Epithelial cell of proximal tubule (primary cell): ENCODE data around the gene GPX7. TPM values are rescaled to one million over a fixed set of nuclear protein-coding genes. Genes with fewer than 3 reads are reported as not detected.

Experiments used
- DNase-seq: peaks from one replicate; pipeline ENCODE4 v3.0.0-alpha.2; 2011; ENCODE audit warnings: low read depth
- H3K4me3 ChIP-seq: 2 replicates; pipeline ENCODE4 v1.5.1; 2011; ENCODE audit warnings: low read depth, mild to moderate bottlenecking, low read length
- CTCF ChIP-seq: conservative IDR thresholded peaks from 2 replicates; pipeline ENCODE4 v1.5.1; 2012; ENCODE audit warnings: low read depth, mild to moderate bottlenecking, low read length
- total RNA-seq: library from RNA; depleted of rRNA; stranded (reverse); fragments of >200 nt; gene quantifications from 2 replicates; pipeline ENCODE4 v1.2.3, GENCODE V29; 2015

Gene GPX7
- total RNA-seq, 1 donor from 2014 or later, result 35.1 TPM

GRCh38 chr1:52628614-52629324 lies 26.6 kb downstream of the GPX7 start:
- H3K4me3 ChIP-seq, result no peak overlapping the region
- TF ChIP-seq CTCF, result no peak
- DNase-seq, result no peak

DNA sequence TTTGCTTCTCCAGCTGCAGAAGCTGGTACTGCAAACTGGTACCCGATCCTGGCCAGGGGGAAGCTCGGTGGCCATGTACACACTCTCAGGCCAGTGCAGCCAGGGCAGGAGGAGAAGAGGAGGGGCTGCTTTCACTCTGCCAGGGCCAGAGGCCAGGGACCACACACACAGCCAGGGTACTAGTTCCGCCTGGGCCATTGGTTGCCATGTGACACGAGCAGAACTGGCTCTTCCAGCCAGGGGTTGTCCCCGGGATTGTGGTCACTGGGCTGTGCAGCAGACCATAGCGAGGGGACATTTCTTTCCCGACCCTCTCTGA lies 27.1 kb downstream of the GPX7 start:
- DNase-seq, result no peak
- no peak for TF ChIP-seq CTCF
- no peak overlapping the region for H3K4me3 ChIP-seq

- no peak for DNase-seq
- TF ChIP-seq CTCF, result no peak
Observed at GRCh38 chr1:52629667-52630066, 27.5 kb downstream of the GPX7 start.

DNA sequence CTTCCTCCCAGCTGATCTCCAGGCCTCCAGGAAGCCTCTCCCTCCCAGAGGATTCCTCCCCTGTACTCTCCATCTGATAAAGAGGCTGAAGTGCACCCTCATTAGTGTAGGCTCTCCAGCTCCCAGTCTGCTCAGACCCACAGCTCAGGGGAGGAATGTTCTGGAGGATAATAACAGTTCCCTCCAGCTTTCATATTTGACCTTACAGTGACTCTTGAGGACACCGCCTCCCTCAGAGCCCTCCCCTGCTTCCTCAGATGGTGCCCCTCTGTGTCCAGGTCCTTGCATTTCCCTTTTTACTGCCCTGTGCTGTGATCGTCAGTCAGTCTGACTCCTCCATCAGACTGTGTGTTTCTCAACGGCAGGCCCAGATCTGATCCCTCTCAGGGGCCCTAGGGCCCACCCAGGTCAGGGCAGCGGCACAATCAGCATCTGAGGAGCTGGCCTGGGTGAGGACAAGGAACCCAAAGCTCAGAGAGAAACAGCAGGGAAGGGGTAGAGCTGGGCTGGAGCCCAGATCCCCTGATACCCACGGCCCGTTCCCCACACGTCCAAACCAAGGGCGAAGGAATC lies 29.7 kb downstream of the GPX7 start:
- no peak for TF ChIP-seq CTCF
- no peak overlapping the region for H3K4me3 ChIP-seq
- no peak for DNase-seq

More at GRCh38 chr1:52629667-52630066, 27.5 kb downstream of the GPX7 start:
- H3K4me3 ChIP-seq, result no peak overlapping the region

DNA sequence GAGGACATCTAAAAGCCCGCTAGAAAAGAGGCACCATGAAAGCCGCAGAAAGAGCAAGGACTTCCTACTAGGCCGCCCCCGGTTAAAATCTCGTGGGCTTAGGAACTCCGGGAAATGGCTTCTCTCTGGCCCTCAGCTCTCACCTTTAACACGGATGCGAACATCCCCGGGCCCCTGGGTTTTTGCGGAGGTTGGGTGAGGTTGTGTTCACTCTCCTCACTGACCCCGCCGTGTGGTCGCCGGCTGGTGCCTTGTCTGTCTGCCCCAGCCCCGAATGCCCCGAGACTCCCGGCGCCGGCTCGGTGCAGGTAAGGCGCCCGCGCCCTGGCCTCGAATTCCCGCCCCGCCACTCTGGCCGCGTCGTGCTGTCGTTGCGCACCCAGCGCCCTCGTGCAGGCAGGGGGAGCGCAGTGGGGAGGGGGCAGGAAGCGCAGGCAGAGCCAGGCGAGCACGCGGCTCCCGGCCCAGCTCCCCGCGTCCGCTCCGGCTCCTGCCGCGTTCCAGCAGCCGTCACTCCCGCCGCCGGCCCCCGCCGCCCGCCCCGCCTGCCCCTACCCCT lies 30.6 kb downstream of the GPX7 start, which contains the start of gene SHISAL2A:
SHISAL2A (plus strand) TSS at position 437 of the 559 bp plus-strand sequence. CDS start 326 bp downstream, outside the sequence.
- no peak for TF ChIP-seq CTCF
- no peak for DNase-seq
- H3K4me3 ChIP-seq, result peak within 1 kb of the TSS; percentile 42

GRCh38 chr1:52633291-52633754 lies 31.2 kb downstream of the GPX7 start:
- no peak for DNase-seq
- TF ChIP-seq CTCF, result no peak

GRCh38 chr1:52634111-52634510 lies 31.9 kb downstream of the GPX7 start:
- TF ChIP-seq CTCF, result no peak
- no peak overlapping the region for H3K4me3 ChIP-seq
- no peak for DNase-seq

More at GRCh38 chr1:52633291-52633754, 31.2 kb downstream of the GPX7 start:
- H3K4me3 ChIP-seq, result peak overlapping the region; percentile 42
